Thymus (tissue), 11 donors: ENCODE results near the gene MACROD2. TPM values are rescaled to one million over a fixed set of nuclear protein-coding genes. Genes with fewer than 3 reads are reported as not detected.
"Not testable (repeated sequence)": the region's sequence is repeated elsewhere in the genome, so short reads cannot be mapped to it uniquely, and the experiment has no call there.

ENCODE experiments used
- DNase-seq, 9 donors: peaks; one replicate each; pipeline ENCODE4 v3.0.0-alpha.2; 2013; ENCODE audit warnings: low spot score in 9 of 9, low read depth in 6 of 9, missing footprints in 1 of 9
- H3K27ac ChIP-seq, 2 donors: one replicate each; pipeline ENCODE4 v1.5.1; 2013; ENCODE audit warnings: control low read depth in 1 of 2, low read depth in 1 of 2, low read length in 1 of 2, mild to moderate bottlenecking in 1 of 2, moderate library complexity in 1 of 2
- H3K27me3 ChIP-seq, 2 donors: one replicate each; pipeline ENCODE4 v1.5.1; 2013; ENCODE audit warnings: low read length in 1 of 2; ENCODE audit not compliant: control insufficient read depth in 2 of 2, insufficient read depth in 1 of 2
- H3K36me3 ChIP-seq, 2 donors: one replicate each; pipeline ENCODE4 v1.5.1; 2013; ENCODE audit warnings: low read length in 1 of 2, mild to moderate bottlenecking in 1 of 2, moderate library complexity in 1 of 2; ENCODE audit not compliant: control insufficient read depth in 2 of 2, insufficient read depth in 2 of 2
- H3K4me1 ChIP-seq, 2 donors: one replicate each; pipeline ENCODE4 v1.5.1; 2013; ENCODE audit warnings: low read length in 2 of 2; ENCODE audit not compliant: control insufficient read depth in 2 of 2, insufficient read depth in 2 of 2
- H3K4me3 ChIP-seq, 2 donors: one replicate each; pipeline ENCODE4 v1.5.1; 2013; ENCODE audit warnings: low read length in 2 of 2, control low read depth in 1 of 2, mild to moderate bottlenecking in 1 of 2
- H3K9me3 ChIP-seq, 2 donors: one replicate each; pipeline ENCODE4 v1.5.1; 2013; ENCODE audit warnings: low read length in 1 of 2, mild to moderate bottlenecking in 1 of 2; ENCODE audit not compliant: control insufficient read depth in 2 of 2, insufficient read depth in 1 of 2
- WGBS: extraction: QIAGEN DNeasy Blood & Tissue Kit; methylation state at CpG from one replicate; pipeline ENCODE4 v1.1.7; 2013; 5-methylcytosine and 5-hydroxymethylcytosine counted together
- polyA plus RNA-seq: library from polyadenylated mRNA; stranded (reverse); fragments of 200-250 nt; gene quantifications from one replicate; pipeline ENCODE4 v1.2.3, GENCODE V29; 2013
- total RNA-seq: library from RNA; stranded (reverse); fragments of 120-200 nt; gene quantifications from one replicate; pipeline ENCODE4 v1.2.4, GENCODE V29; 2013
- donor health status: healthy.

The MACROD2 gene
- total and polyA plus RNA-seq, 2 donors: 1.6 to 4.2 TPM

GRCh38 chr20:15520930-15521524 is 1525.7 kb downstream of the MACROD2 start:
- no peak for DNase-seq
- no peaks in the 10 kb centered on the region for H3K27me3 ChIP-seq
- no peak overlapping the region for H3K4me3 ChIP-seq
- 90% methylated on average over 6 of the region's 6 CpGs for WGBS
- H3K9me3 ChIP-seq: no peaks in the 10 kb centered on the region
- H3K36me3 ChIP-seq: no peaks in the 10 kb centered on the region
- no peak overlapping the region for H3K27ac ChIP-seq
- no peaks in the 10 kb centered on the region for H3K4me1 ChIP-seq

DNA sequence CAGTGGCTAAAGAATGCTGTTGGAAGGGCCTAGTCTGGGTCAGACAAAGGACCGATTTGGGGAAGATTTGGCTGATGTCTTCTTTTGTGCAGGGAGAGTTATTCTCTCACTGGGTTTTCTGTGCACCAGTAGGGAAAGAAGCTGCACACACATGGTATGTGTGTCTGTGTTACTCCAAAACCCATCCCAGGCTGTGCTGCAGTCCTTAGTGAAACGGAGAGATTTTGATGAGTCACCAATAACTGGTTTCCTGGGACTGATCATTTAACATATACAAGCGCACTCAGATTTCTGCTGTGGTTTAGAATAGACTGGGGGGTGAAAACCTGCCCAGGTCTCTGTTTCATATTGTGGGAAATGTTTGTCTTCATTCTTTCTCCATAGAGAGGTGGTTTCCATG is 1528.1 kb downstream of the MACROD2 start:
- WGBS: 88% methylated on average over 3 of the region's 3 CpGs
- no peaks in the 10 kb centered on the region for H3K4me1 ChIP-seq
- no peak for DNase-seq
- no peaks in the 10 kb centered on the region for H3K27me3 ChIP-seq
- no peaks in the 10 kb centered on the region for H3K36me3 ChIP-seq
- H3K9me3 ChIP-seq: no peaks in the 10 kb centered on the region
- no peak overlapping the region for H3K27ac ChIP-seq
- no peak overlapping the region for H3K4me3 ChIP-seq

- Histone ChIP-seq H3K27ac (no peak overlapping the region), H3K36me3 (no peaks in the 10 kb centered on the region), H3K4me3 (no peak overlapping the region), H3K27me3 (no peaks in the 10 kb centered on the region), H3K4me1 (no peaks in the 10 kb centered on the region), H3K9me3 (no peaks in the 10 kb centered on the region)
- DNase-seq: no peak
- WGBS: 83% methylated on average over 4 of the region's 4 CpGs
Measured at GRCh38 chr20:15528391-15529111, 1533.2 kb downstream of the MACROD2 start.

GRCh38 chr20:15535863-15536262 is 1540.5 kb downstream of the MACROD2 start:
- Histone ChIP-seq H3K36me3 (no peaks in the 10 kb centered on the region), H3K4me1 (no peaks in the 10 kb centered on the region), H3K4me3 (no peak overlapping the region), H3K27ac (no peak overlapping the region), H3K27me3 (no peaks in the 10 kb centered on the region), H3K9me3 (no peaks in the 10 kb centered on the region)
- DNase-seq: no peak
- 97% methylated on average over 3 of the region's 3 CpGs for WGBS

GRCh38 chr20:15537200-15537599 is 1541.9 kb downstream of the MACROD2 start:
- H3K36me3 ChIP-seq, H3K4me1 ChIP-seq, H3K4me3 ChIP-seq, H3K9me3 ChIP-seq, H3K27me3 ChIP-seq, H3K27ac ChIP-seq, DNase-seq: not testable (repeated sequence)
- 92% methylated on average over 1 of the region's 1 CpG for WGBS

DNA sequence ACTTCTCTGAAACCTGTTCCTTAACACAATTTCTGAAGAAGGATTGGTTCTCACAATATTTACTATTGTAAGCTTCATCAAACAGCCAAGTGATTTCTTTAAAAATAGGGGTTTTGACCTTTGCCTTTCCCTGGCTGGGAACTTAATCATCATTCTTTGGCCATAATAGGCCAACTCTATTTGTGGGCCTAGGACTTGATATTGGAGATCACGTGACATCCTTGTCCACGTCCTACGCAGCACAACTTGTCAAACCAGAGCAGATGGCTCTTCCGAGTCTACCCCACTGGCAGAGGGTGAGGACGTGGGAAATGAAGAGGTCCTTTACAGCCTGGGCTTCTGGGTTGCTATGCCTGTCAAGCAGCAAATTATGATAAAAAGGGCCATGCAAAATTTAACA is 1547.3 kb downstream of the MACROD2 start:
- DNase-seq: no peak
- WGBS: 94% methylated on average over 5 of the region's 5 CpGs
- Histone ChIP-seq H3K36me3 (no peaks in the 10 kb centered on the region), H3K4me1 (no peaks in the 10 kb centered on the region), H3K27ac (no peak overlapping the region), H3K4me3 (no peak overlapping the region), H3K9me3 (no peaks in the 10 kb centered on the region), H3K27me3 (no peaks in the 10 kb centered on the region)

GRCh38 chr20:15544742-15545141 is 1549.4 kb downstream of the MACROD2 start:
- H3K9me3 ChIP-seq: no peaks in the 10 kb centered on the region
- no peaks in the 10 kb centered on the region for H3K27me3 ChIP-seq
- H3K27ac ChIP-seq: no peak overlapping the region
- no peak for DNase-seq
- H3K36me3 ChIP-seq: no peaks in the 10 kb centered on the region
- WGBS: 81% methylated on average over 2 of the region's 2 CpGs
- H3K4me1 ChIP-seq: no peaks in the 10 kb centered on the region
- H3K4me3 ChIP-seq: no peak overlapping the region

DNA sequence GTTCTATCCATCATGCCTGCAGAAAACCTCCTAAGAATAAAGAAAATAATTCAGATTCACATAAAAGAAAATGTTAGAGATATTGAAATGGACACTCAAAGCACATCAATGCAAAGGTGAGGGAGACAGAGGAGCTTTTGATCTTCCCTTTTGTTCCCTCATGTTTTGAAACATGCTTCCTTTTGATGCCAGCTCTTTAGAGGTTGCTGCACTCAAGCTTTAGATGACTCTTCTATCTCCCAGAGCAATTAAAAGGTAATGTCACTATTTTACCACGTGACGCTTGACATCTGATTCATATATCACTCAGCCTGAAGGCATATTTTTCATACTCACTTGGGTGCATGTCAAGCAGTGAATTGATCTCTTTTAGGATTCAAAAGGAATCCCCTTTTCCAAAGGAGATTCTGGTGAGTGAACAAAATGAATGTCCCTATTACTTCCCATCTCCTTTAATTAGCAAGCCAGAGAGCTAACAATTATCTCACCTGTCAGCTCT is 1551.3 kb downstream of the MACROD2 start:
- H3K9me3 ChIP-seq: no peaks in the 10 kb centered on the region
- H3K4me1 ChIP-seq: no peaks in the 10 kb centered on the region
- H3K27ac ChIP-seq: no peak overlapping the region
- WGBS: 70% methylated on average over 2 of the region's 2 CpGs
- DNase-seq: no peak
- H3K36me3 ChIP-seq: no peaks in the 10 kb centered on the region
- no peak overlapping the region for H3K4me3 ChIP-seq
- H3K27me3 ChIP-seq: no peaks in the 10 kb centered on the region

DNA sequence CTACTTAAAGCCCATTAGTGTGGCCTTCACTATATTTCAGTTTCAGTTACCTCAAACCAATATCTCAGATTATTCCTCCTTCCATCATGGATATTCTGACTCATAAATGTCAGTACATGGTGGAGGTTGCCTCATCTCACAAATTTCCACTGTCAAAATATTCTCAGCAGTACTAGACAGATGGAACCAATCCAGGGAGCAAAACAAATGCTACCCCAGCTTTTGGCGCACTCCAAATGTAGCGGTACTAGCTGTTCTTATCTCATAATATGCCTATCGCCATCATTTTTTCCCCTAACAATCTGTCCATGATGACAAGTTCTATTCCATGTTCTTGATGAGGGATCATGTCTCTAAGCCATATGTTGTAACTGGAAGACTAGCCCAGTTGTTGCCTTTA is 1551.8 kb downstream of the MACROD2 start:
- 97% methylated on average over 3 of the region's 3 CpGs for WGBS
- H3K27me3 ChIP-seq: no peaks in the 10 kb centered on the region
- DNase-seq: no peak
- H3K4me3 ChIP-seq: no peak overlapping the region
- no peaks in the 10 kb centered on the region for H3K9me3 ChIP-seq
- no peaks in the 10 kb centered on the region for H3K4me1 ChIP-seq
- no peaks in the 10 kb centered on the region for H3K36me3 ChIP-seq
- no peak overlapping the region for H3K27ac ChIP-seq
